ENCODE measurements around the gene SBF2.
A peak's percentile ranks its signal among the peaks of the same experiment; 100 is the strongest.
"Not testable (repeated sequence)": the region's sequence is repeated elsewhere in the genome, so short reads cannot be mapped to it uniquely, and the experiment has no call there.

The SBF2 gene

DNA sequence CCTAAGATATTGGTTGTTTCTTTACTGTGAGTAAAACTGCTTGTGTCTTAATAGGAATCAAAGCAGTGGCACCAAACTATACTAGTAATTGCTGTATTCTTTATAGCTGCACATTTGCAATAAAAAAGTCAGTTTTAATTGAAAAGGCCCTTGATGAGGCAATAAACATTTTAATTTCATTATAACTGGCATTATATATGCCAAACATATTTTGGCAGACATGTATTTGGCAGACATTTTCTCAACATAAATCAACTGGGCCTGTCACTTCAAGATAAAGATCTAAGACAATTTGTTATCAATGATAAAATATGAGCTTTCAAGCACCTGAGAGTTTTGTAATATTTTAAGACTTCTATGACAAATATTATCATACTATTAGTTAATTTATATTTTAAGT is 245.7 kb downstream of the SBF2 start:
- no peak for DNase-seq

DNA sequence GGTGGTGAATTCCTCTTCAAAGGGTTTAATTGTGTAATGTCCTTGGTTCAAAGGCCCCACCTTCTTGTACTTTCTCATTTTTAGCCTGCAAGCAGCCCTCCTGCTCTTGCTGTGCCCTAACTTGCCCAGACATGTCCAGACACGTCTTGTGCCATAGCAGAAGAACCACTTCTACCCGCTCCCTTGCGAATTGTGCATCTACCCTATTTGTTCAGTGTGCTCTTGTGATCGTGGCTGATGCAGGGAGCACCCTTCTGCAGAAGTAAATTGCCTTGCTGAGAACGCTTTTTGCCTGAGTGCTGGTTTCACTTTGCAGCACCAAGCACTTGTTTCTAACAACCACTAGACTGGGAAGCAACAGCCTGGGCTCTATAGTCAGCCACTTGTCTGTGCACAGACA is 249.4 kb downstream of the SBF2 start:
- no peak for DNase-seq

DNA sequence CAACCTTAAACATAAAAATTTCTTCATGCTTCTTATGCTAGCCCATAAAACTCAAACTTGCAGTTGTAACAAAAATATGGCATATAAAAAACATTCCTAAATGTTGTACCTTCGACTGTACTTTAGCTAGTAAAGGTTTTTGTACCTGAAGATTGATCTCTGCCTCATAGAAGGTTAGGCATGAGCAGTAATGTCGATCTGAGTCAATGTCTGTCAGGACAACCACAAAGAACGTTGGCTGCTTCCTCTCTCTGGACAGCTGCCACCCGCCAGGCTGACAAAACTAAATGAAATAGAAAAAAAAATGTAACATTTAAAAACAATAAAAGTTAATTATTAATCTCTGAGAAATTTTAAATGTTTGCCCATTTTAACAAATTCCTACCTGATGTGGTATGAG is 251.3 kb downstream of the SBF2 start:
- no peak for DNase-seq

DNA sequence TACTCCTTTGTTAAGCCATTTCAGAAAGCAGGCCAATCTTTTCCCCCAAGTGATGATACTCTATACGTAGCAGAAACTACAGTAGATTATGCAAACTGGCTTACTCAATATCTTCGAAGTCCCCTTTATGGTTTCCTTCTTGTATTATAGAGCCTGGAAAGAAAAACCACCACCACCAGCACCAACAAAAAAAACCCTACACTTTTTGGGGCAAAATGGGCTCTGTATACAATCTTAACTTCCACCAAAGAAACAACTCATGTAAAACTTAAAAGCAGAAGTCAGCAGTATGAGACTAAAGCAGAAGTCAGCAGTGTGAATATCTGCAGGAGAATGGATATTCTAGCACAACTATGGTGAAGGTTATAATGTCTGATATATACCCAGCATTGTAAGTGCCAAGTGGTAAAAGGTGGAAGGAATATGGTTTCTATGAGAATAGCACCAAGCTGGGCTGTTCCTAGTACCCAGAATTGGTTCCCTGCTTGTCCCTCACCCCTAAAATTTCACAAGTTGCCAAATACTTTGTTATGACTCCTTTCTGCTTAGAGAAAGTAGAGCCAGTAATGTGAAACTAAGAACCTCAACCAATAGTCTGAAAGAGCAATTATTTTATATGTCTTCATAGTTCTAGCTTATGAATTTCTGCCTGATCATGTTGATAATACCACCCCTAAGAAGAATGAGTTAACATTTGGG is 252.1 kb downstream of the SBF2 start:
- DNase-seq, result no peak

DNA sequence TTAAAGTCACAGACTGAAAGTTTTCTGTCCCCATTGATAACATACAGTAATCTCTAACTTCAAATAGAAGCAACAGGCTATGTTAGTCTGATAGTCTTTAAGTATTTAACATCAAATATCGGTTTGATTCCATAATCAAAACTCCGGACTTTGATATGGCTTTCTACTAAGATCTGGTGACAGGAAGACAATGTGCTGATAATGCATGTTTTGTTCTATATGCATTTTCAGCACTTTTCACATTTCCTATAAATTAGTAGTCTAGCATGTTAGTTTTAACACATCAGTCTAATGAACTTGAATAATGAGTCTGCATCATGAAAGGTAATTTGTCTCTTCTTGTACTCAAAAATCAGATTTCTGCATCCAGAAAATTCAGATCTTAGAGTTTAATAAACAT is 252.7 kb downstream of the SBF2 start:
- no peak for DNase-seq

DNA sequence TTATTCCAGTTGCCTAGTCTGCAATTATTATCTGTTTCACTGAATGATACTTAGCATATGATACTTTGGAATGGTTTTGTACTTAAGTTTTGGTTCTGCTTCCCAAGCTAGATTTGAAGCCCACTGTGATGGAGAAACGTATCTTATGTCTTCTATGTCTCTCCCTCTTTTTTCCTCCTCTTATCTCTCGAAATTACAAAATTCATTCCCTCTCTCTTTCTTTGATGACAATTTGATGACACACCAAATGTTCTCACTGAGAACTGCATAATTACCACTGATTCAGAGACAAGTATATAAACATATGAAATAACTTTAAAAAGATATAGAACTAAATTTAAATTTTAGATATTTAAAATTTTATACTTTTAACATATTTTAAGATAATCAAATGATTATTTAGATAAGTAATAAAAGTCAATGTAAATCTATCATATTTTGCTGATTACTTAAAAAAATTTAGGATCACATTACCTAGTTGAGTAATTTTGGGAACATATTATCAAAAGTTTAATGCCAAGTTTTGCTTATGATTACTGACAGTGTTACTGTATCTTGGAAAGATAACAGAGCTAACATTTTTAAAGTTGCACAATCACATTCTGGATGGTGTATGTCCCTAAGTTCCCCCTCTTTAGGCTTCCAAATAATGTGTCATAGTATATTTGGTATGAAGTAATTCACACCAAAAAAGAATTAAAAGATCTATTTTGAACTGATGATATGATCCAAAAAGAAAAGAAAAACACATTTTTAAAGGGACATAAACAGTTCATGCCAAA is 255.3 kb downstream of the SBF2 start:
- no peak for DNase-seq

DNA sequence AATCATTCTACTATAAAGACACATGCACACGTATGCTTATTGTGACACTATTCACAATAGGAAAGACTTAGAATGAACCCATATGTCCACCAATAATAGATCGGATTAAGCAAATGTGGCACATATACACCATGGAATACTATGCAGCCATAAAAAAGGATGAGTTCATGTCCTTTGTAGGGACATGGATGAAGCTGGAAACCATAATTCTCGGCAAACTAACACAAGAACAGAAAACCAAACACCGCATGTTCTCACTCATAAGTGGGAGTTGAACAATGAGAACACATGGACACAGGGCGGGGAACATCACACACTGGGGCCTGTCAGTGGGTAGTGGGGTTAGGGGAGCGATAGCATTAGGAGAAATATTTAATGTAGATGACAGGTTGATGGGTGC is 258.1 kb downstream of the SBF2 start:
- not testable (repeated sequence) for DNase-seq

DNA sequence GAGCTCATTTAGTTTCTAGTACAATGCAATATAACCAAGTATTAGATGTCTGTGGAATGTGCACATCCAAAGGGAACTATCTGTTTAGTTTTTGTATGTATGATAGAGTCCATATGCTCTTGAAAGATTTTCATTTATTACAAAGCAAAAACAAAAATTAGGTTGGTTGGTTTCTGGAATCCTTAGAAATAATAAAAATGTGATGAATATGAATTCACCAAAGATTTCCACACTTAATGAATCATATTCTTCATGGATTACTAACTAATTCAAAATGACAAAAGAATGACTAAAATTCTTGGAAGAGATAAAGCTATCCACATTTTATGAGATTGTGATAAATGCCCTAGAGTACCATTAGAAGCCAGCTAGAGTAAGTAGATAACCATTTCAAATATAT is 261.1 kb downstream of the SBF2 start:
- no peak for DNase-seq

DNA sequence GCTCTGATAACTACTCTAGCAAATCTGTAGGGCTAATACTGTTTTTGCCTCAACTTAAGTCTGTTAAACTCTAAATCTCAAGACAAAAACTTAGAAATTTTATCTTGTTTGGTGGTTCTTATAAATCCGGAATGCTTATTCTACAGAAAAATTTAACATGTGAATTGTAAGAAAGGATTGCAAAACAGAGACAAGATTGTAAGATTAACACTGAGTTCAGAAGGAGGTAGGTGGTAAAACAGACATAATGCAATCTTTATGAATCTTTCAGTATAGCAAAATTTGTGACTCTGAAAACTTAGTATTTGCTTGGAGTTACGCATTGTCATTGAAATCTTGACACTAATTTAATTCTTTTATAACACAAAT is 263.9 kb downstream of the SBF2 start:
- DNase-seq, result no peak

DNA sequence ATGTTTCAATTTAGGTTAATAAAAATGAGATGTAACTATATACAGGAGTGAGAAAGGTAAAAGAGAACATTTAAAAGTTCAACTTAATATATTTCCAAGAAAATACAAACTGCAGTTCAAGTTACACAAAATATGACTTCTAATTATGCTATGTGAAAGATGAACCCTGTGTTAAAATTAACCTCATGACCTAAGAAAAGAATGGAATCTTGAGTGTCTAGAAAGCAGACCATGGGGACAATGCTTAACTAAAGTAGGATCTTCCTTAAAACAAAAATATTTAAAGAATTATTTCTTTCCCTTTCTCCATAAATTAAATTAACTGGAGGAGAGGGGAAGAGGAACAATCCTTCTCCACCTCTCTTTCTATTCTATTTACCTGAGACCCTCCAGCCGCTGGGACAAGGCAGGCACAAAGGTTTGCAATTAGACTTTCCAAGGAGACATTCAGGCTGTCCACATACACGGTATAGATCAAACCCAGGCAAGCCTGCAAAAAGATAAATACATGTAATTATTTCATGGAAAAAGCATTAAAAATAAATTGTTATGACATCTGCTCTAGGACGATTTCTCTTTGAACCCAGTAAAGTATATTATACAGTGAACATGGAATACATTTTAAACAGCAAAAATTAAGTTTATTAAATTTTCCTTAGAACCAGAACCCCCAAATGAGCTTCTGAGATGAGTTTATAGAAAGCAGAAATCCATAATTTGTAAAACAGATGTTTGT is 264.5 kb downstream of the SBF2 start:
- DNase-seq, result no peak

DNA sequence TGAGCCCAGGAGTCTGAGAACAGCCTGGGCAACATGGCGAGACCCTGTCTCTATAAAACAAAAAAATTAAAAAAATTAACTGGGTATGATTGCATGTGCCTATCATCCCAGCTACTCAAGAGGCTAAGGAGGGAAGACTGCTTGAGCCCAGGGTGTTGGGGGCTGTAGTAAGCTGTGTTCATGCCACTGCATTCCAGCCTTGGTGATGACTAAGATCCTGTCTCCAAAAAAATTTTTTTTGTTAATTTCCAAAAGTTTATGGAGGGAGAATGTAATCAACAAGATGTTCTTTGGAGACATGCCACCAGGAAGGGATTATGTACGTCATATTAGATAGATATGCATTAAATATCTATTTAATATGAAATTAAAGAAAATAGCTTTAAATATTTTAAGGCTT is 267.5 kb downstream of the SBF2 start:
- no peak for DNase-seq

DNA sequence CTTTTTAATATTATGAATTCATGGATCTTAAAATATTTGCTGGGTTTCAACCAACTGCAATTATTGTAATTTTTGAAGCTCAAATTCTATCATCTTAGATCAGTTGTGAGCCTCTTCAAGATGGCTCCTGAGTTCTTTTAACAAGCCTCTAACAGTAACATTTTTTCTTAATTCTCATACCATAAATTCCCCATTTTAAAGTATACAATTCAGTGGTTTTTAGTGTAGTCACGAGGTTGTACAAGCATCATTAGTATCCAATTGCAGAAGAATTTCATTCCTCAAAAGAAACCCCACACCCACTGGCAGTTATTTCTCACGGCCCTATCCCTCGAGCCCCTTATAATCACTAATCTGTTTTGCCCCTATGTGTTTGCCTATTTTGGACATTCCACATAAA is 270.8 kb downstream of the SBF2 start:
- DNase-seq, result no peak

DNA sequence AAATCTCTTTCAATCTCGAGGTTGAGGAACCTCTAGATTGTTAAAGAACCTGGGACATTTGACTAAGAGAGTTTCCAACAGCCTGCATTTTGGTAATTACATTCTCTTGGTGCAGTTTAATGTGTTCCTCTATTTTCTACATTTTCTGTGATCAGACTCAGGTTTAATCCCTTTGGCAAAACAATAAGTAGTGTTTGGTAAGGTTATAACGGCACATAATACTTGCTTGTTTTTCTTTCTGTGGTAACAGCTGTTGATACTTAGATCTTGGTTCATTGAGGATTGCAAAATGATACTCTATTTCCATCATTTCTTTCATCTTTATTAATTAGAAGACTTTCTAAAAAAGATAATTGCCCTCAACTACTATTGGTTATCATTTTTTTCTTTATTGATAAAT is 271.3 kb downstream of the SBF2 start:
- no peak for DNase-seq

DNA sequence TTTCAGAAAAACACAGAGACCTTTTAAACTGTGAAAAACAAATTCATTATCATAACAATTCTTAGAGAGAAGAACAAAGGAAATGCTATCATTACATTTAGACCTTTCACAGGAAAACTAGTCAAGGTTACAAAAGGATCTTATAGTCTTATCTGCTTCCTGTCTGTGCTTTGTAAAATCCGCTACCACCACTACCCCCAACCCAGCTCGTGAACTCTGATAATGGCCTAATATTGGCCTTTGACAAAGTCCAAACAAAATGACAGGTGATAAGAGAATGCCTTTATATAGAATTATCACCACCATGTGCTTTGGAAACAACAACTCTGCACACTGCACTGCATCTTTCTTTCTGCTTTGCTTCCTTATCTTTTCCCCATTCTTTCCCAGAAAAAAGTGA is 272.5 kb downstream of the SBF2 start:
- DNase-seq, result no peak

DNA sequence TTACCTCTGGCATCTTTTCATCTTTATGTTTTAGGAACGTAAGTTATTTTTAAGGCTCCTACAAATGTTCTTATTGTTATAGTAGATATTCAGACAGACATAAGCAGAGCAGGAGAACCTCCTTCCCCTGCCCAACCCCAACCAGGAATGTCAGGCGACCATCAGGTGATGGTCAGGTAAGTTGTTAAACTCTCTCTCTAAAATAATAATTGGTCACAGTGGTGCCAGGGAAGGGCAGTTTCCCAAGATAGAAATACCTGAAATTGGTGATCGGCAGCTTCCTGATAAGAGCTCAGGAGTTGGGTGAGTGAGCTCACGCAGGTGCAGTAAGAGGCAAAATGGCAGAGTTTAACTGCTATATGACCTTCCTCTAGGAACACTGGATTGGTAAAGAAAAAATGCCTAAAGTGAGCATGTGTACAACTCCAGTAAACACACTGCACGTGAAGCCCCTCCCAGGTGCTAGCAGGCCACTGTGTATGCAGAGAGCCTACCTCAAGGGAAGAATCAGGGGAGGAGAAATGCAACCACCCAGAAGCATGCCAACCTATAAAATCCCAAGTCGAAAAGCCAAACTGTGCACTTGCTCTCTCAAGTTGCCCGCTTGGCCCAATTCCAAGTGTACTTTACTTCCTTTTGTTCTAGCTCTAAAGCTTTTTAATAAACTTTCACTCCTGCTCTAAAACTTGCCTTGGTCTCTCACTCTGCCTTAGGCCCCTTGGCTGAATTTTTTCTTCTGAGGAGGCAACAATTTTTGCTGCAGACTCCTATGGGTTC is 273.9 kb downstream of the SBF2 start:
- DNase-seq, result no peak

DNA sequence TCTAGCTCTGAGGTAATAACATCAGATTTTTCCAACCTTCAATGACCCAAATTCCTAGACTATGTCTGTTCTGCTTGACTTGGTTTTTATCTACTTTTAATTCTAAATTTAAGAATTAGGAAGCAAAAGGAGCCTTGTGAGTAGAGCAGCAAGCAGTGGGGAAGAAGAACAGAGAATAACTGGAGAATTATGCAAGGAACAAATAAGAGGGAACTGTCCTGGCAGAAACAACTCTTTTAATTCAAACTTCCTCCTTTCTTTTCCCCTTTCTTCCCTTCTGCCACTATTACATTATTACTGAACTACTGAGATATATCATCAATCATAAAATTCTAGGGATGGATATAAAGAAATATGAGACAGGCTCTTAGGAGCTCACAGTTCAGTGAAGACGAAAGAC is 276.1 kb downstream of the SBF2 start:
- DNase-seq, result no peak

DNA sequence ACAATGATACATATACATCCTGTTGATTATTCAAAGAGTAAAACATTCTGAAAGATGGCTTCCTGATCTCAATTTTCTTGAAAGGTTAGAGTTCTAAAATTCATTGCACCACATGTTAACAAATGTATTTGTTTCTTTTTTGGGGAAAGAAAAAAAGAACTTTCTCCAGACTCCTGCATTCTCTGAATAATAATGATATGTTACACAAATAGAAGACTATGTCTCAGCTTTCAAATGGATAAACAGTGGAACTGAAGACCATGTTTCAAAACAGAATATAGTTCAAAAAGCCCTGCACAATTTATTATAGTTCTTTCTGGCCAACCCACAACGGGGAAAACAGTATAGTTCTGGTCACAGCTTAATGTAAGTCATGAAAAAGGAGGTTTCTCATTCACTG is 277.0 kb downstream of the SBF2 start:
- DNase-seq, result no peak

DNA sequence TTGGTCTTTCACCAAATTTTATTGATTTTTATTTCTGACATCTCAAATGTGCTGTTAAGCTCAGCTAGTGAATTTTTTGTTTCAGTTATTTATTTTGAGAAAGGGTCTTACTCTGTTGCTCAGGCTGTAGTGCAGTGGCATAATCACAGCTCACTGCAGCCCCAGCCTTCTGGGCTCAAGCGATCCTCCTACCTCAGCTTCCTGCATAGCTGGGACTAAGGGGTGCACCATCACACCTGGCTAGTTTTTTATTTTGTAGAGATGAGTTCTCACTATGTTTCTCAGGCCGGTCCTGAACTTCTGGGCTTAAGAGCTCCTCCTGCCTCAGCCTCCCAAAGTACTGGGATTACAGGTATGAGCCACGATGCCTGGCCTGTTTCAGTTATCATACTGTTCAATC is 282.0 kb downstream of the SBF2 start:
- DNase-seq, result no peak

DNA sequence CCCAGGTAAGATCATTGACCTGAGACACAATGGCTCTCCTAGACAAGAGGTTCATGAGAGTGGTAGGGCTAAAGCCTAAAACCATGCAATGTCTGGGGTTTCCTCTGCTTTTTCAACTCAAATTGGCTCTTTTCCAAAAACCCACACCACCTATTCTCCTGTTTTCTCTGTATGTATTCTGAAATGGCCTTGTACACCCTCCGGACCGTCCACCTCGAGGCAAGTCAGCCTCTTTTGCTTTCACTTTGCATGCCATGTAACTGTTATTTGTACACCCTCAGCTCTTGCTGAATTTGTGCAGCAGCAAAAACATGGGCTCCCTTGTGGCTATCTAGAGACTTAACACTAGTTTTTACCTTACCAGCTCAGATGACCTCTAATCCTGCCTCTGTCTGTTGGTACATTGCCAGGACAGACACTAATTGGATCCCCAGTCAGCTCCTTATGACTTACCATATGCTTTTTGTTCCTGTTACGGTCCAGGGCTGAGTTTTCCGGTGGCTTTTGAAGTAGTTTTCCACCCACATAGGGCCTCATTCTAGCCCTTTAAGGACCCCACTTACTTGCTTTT is 288.0 kb downstream of the SBF2 start:
- peak; percentile 29 for DNase-seq

DNA sequence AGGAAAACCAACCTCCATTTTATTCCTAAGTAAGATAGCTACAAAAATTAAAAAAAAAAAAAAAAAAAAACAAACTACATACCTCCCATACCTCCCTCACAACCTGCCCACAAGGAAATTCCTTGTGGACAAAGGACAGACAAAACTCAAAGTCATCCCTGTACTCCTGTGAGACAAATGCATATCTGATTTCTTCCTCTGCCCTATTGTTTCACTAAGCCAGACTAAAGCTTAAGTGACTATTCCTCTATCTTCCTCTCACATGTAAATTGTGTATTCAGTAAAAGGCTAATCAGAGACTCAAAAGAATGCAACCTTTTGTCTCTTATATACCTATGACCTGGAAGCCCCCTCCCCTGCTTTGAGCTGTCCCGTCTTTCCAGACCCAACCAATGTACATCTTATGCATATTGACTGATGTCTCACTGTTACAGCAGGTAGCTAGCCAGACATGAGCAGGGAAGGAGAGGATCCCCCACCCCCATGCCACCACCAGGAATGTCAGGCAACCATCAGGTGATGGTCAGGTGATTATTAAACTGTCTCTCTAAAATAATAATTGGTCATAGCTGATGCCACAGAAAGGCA is 289.4 kb downstream of the SBF2 start:
- DNase-seq, result no peak

DNA sequence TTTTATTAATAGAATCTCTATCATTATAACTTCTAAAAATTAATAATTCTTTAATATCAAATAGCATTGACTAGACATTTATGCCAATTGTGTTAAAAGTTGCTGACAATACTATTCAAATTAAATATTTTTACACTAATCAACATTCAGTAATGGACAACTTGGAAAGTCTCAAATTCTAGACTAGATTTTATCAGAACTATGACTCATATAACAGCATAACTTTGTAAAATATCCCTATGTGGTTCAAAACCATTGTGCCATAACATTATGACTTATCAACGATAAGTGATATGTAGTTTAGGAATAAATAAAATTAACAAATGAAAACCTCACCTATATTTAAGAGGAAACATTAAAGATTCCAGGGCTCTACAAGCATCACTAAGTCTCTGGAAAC is 291.8 kb downstream of the SBF2 start:
- no peak for DNase-seq

DNA sequence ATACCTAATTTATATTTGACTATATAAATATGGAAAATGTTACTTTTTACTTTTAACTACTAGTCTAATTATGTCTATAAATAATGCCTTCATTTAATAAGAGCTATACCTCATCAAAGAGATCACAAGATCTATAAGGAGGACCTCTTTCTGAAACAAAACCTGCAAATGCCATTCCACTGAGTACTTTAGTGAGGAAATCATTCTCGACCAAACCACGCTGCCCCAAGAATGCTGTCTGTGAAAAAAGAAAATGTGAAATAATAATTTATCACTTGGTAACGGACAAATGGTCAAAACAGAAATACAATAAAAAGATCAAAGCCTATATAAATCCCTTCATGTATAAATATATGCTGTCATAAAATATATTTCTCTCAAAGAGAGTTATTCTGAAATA is 301.7 kb downstream of the SBF2 start:
- DNase-seq, result no peak

Measured in NCI-H2029 treated with DMSO at 0.1 percent for 48 hours (cell line).